Measurements from ENCODE around the gene MYBPHL.
A peak's percentile ranks its signal among the peaks of the same experiment; 100 is the strongest.

MYBPHL gene

GRCh38 chr1:109265741-109266330 lies 41.0 kb downstream of the MYBPHL start:
- Histone ChIP-seq H3K9me3 (ENCODE audit: control insufficient read depth, low read length) (no peaks in the 10 kb centered on the region), H3K36me3 (ENCODE audit: control insufficient read depth, insufficient read depth, low read length) (no peaks in the 10 kb centered on the region), H3K4me1 (ENCODE audit: control insufficient read depth, insufficient read depth, low read length, poor library complexity, severe bottlenecking) (peaks cover 3% of the 10 kb centered on the region), H3K27ac (ENCODE audit: insufficient read depth, low read length, poor library complexity, severe bottlenecking) (no peak overlapping the region), H3K4me3 (ENCODE audit: insufficient read depth, low read depth, low read length, poor library complexity, severe bottlenecking) (no peak overlapping the region), H3K27me3 (replicated peaks; ENCODE audit: control insufficient read depth, insufficient read depth, low read length, poor library complexity, severe bottlenecking) (no peaks in the 10 kb centered on the region)
- DNase-seq, result no peak

- H3K9me3 ChIP-seq (ENCODE audit: control insufficient read depth, low read length), result no peaks in the 10 kb centered on the region
- peaks cover 3% of the 10 kb centered on the region for H3K4me1 ChIP-seq (ENCODE audit: control insufficient read depth, insufficient read depth, low read length, poor library complexity, severe bottlenecking)
- no peak overlapping the region for H3K4me3 ChIP-seq (ENCODE audit: insufficient read depth, low read depth, low read length, poor library complexity, severe bottlenecking)
- no peak overlapping the region for H3K27ac ChIP-seq (ENCODE audit: insufficient read depth, low read length, poor library complexity, severe bottlenecking)
- no peaks in the 10 kb centered on the region for H3K36me3 ChIP-seq (ENCODE audit: control insufficient read depth, insufficient read depth, low read length)
- no peaks in the 10 kb centered on the region for H3K27me3 ChIP-seq (replicated peaks; ENCODE audit: control insufficient read depth, insufficient read depth, low read length, poor library complexity, severe bottlenecking)
- DNase-seq, result no peak
Observed at GRCh38 chr1:109265016-109265415, 41.8 kb downstream of the MYBPHL start.

GRCh38 chr1:109264379-109264755 lies 42.4 kb downstream of the MYBPHL start:
- H3K36me3 ChIP-seq (ENCODE audit: control insufficient read depth, insufficient read depth, low read length), result no peaks in the 10 kb centered on the region
- DNase-seq, result no peak
- H3K4me3 ChIP-seq (ENCODE audit: insufficient read depth, low read depth, low read length, poor library complexity, severe bottlenecking), result no peak overlapping the region
- H3K27ac ChIP-seq (ENCODE audit: insufficient read depth, low read length, poor library complexity, severe bottlenecking), result no peak overlapping the region
- H3K4me1 ChIP-seq (ENCODE audit: control insufficient read depth, insufficient read depth, low read length, poor library complexity, severe bottlenecking), result peaks cover 3% of the 10 kb centered on the region
- no peaks in the 10 kb centered on the region for H3K9me3 ChIP-seq (ENCODE audit: control insufficient read depth, low read length)
- H3K27me3 ChIP-seq (replicated peaks; ENCODE audit: control insufficient read depth, insufficient read depth, low read length, poor library complexity, severe bottlenecking), result no peaks in the 10 kb centered on the region

GRCh38 chr1:109263597-109264378 lies 43.0 kb downstream of the MYBPHL start:
- DNase-seq, result peak; percentile 41 to 64 (median 53)
- H3K27ac ChIP-seq (ENCODE audit: insufficient read depth, low read length, poor library complexity, severe bottlenecking), result no peak overlapping the region

GRCh38 chr1:109263234-109263596 lies 43.6 kb downstream of the MYBPHL start:
- Histone ChIP-seq H3K27ac (ENCODE audit: insufficient read depth, low read length, poor library complexity, severe bottlenecking) (no peak overlapping the region), H3K4me3 (ENCODE audit: insufficient read depth, low read depth, low read length, poor library complexity, severe bottlenecking) (no peak overlapping the region), H3K27me3 (replicated peaks; ENCODE audit: control insufficient read depth, insufficient read depth, low read length, poor library complexity, severe bottlenecking) (no peaks in the 10 kb centered on the region), H3K4me1 (ENCODE audit: control insufficient read depth, insufficient read depth, low read length, poor library complexity, severe bottlenecking) (peaks cover 3% of the 10 kb centered on the region), H3K9me3 (ENCODE audit: control insufficient read depth, low read length) (no peaks in the 10 kb centered on the region), H3K36me3 (ENCODE audit: control insufficient read depth, insufficient read depth, low read length) (no peaks in the 10 kb centered on the region)
- no peak for DNase-seq

More at GRCh38 chr1:109263597-109264378, 43.0 kb downstream of the MYBPHL start:
- no peaks in the 10 kb centered on the region for H3K9me3 ChIP-seq (ENCODE audit: control insufficient read depth, low read length)
- H3K4me3 ChIP-seq (ENCODE audit: insufficient read depth, low read depth, low read length, poor library complexity, severe bottlenecking), result no peak overlapping the region
- no peaks in the 10 kb centered on the region for H3K27me3 ChIP-seq (replicated peaks; ENCODE audit: control insufficient read depth, insufficient read depth, low read length, poor library complexity, severe bottlenecking)
- H3K36me3 ChIP-seq (ENCODE audit: control insufficient read depth, insufficient read depth, low read length), result no peaks in the 10 kb centered on the region
- peaks cover 3% of the 10 kb centered on the region for H3K4me1 ChIP-seq (ENCODE audit: control insufficient read depth, insufficient read depth, low read length, poor library complexity, severe bottlenecking)

GRCh38 chr1:109262231-109263055 lies 44.4 kb downstream of the MYBPHL start:
- Histone ChIP-seq H3K9me3 (ENCODE audit: control insufficient read depth, low read length) (no peaks in the 10 kb centered on the region), H3K27ac (ENCODE audit: insufficient read depth, low read length, poor library complexity, severe bottlenecking) (no peak overlapping the region), H3K27me3 (replicated peaks; ENCODE audit: control insufficient read depth, insufficient read depth, low read length, poor library complexity, severe bottlenecking) (no peaks in the 10 kb centered on the region), H3K36me3 (ENCODE audit: control insufficient read depth, insufficient read depth, low read length) (no peaks in the 10 kb centered on the region), H3K4me3 (ENCODE audit: insufficient read depth, low read depth, low read length, poor library complexity, severe bottlenecking) (no peak overlapping the region), H3K4me1 (ENCODE audit: control insufficient read depth, insufficient read depth, low read length, poor library complexity, severe bottlenecking) (peaks cover 3% of the 10 kb centered on the region)
- DNase-seq, result no peak

GRCh38 chr1:109261578-109261977 lies 45.2 kb downstream of the MYBPHL start:
- Histone ChIP-seq H3K4me1 (ENCODE audit: control insufficient read depth, insufficient read depth, low read length, poor library complexity, severe bottlenecking) (peaks cover 3% of the 10 kb centered on the region), H3K27ac (ENCODE audit: insufficient read depth, low read length, poor library complexity, severe bottlenecking) (no peak overlapping the region), H3K36me3 (ENCODE audit: control insufficient read depth, insufficient read depth, low read length) (no peaks in the 10 kb centered on the region), H3K9me3 (ENCODE audit: control insufficient read depth, low read length) (no peaks in the 10 kb centered on the region), H3K27me3 (replicated peaks; ENCODE audit: control insufficient read depth, insufficient read depth, low read length, poor library complexity, severe bottlenecking) (no peaks in the 10 kb centered on the region), H3K4me3 (ENCODE audit: insufficient read depth, low read depth, low read length, poor library complexity, severe bottlenecking) (no peak overlapping the region)
- DNase-seq, result no peak

GRCh38 chr1:109261006-109261405 lies 45.8 kb downstream of the MYBPHL start:
- Histone ChIP-seq H3K4me1 (ENCODE audit: control insufficient read depth, insufficient read depth, low read length, poor library complexity, severe bottlenecking) (peaks cover 3% of the 10 kb centered on the region), H3K27ac (ENCODE audit: insufficient read depth, low read length, poor library complexity, severe bottlenecking) (no peak overlapping the region), H3K9me3 (ENCODE audit: control insufficient read depth, low read length) (no peaks in the 10 kb centered on the region), H3K27me3 (replicated peaks; ENCODE audit: control insufficient read depth, insufficient read depth, low read length, poor library complexity, severe bottlenecking) (no peaks in the 10 kb centered on the region), H3K36me3 (ENCODE audit: control insufficient read depth, insufficient read depth, low read length) (no peaks in the 10 kb centered on the region), H3K4me3 (ENCODE audit: insufficient read depth, low read depth, low read length, poor library complexity, severe bottlenecking) (no peak overlapping the region)
- no peak for DNase-seq

- Histone ChIP-seq H3K4me3 (ENCODE audit: insufficient read depth, low read depth, low read length, poor library complexity, severe bottlenecking) (no peak overlapping the region), H3K27ac (ENCODE audit: insufficient read depth, low read length, poor library complexity, severe bottlenecking) (no peak overlapping the region), H3K36me3 (ENCODE audit: control insufficient read depth, insufficient read depth, low read length) (no peaks in the 10 kb centered on the region), H3K4me1 (ENCODE audit: control insufficient read depth, insufficient read depth, low read length, poor library complexity, severe bottlenecking) (peaks cover 3% of the 10 kb centered on the region), H3K9me3 (ENCODE audit: control insufficient read depth, low read length) (no peaks in the 10 kb centered on the region), H3K27me3 (replicated peaks; ENCODE audit: control insufficient read depth, insufficient read depth, low read length, poor library complexity, severe bottlenecking) (no peaks in the 10 kb centered on the region)
- no peak for DNase-seq
Observed at GRCh38 chr1:109259674-109260557, 46.9 kb downstream of the MYBPHL start.

Data from effector memory CD4-positive, alpha-beta T cell (primary cell).